Glomerular visceral epithelial cell (primary cell): Measurements from ENCODE around the gene ITIH2.
"Not testable (repeated sequence)": the region's sequence is repeated elsewhere in the genome, so short reads cannot be mapped to it uniquely, and the experiment has no call there.

ENCODE experiments used
- DNase-seq: peaks from one replicate; pipeline ENCODE4 v3.0.0-alpha.2; 2016; ENCODE audit errors: extremely low spot score

The ITIH2 gene

GRCh38 chr10:7738536-7739407 lies 35.7 kb downstream of the ITIH2 start:
- no peak for DNase-seq

GRCh38 chr10:7744307-7744706 lies 41.2 kb downstream of the ITIH2 start:
- DNase-seq, result no peak

- not testable (repeated sequence) for DNase-seq
Observed at GRCh38 chr10:7748637-7749036, 45.5 kb downstream of the ITIH2 start.

- DNase-seq, result no peak
Observed at GRCh38 chr10:7750222-7750621, 47.1 kb downstream of the ITIH2 start.

GRCh38 chr10:7752251-7752650 lies 49.1 kb downstream of the ITIH2 start:
- DNase-seq, result no peak

- no peak for DNase-seq
Observed at GRCh38 chr10:7755103-7755502, 52.0 kb downstream of the ITIH2 start.

GRCh38 chr10:7756360-7756992 lies 53.4 kb downstream of the ITIH2 start:
- DNase-seq, result peak; percentile 25

- no peak for DNase-seq
Observed at GRCh38 chr10:7763929-7764328, 60.8 kb downstream of the ITIH2 start.

GRCh38 chr10:7766241-7766640 lies 63.1 kb downstream of the ITIH2 start:
- DNase-seq, result no peak

GRCh38 chr10:7767209-7767608 lies 64.1 kb downstream of the ITIH2 start:
- no peak for DNase-seq

GRCh38 chr10:7768417-7768816 lies 65.3 kb downstream of the ITIH2 start:
- no peak for DNase-seq

- DNase-seq, result no peak
Observed at GRCh38 chr10:7773845-7774801, 71.0 kb downstream of the ITIH2 start.

GRCh38 chr10:7776777-7777176 lies 73.7 kb downstream of the ITIH2 start:
- DNase-seq, result no peak

GRCh38 chr10:7782194-7782593 lies 79.1 kb downstream of the ITIH2 start:
- not testable (repeated sequence) for DNase-seq

- DNase-seq, result no peak
Observed at GRCh38 chr10:7786430-7786829, 83.3 kb downstream of the ITIH2 start.

- peak; percentile 11 for DNase-seq
Observed at GRCh38 chr10:7787150-7787856, 84.2 kb downstream of the ITIH2 start.

- DNase-seq, result peak; percentile 98
Observed at GRCh38 chr10:7787857-7788638, 84.9 kb downstream of the ITIH2 start, which contains the start of the genes ATP5F1C and KIN. TSS of gene ATP5F1C (plus strand) at chr10:7788177. CDS start at chr10:7788208, 31 bp downstream. TSS of gene KIN (minus strand) at chr10:7787993. CDS start at chr10:7787933, 60 bp downstream.

- peak; percentile 35 for DNase-seq
Observed at GRCh38 chr10:7788639-7789286, 85.6 kb downstream of the ITIH2 start.

- peak; percentile 34 for DNase-seq
Observed at GRCh38 chr10:7789390-7789789, 86.3 kb downstream of the ITIH2 start.

GRCh38 chr10:7792541-7792940 lies 89.4 kb downstream of the ITIH2 start:
- DNase-seq, result no peak
